ENCODE data around the gene ARHGAP30.

The ARHGAP30 gene

GRCh38 chr1:161077426-161077825, 7.7 kb upstream of the ARHGAP30 start:
- no peak for TF ChIP-seq CTCF (conservative IDR thresholded peaks at IDR 0.05; ENCODE audit: low read depth, low read length)
- H3K4me3 ChIP-seq (ENCODE audit: low read depth, low read length) = no peak overlapping the region
- no peak for DNase-seq (ENCODE audit: low read depth)

- no peak for DNase-seq (ENCODE audit: low read depth)
These were observed 6.7 kb upstream of the ARHGAP30 start for GRCh38 chr1:161076410-161076809.

GRCh38 chr1:161074676-161075368, 5.1 kb upstream of the ARHGAP30 start:
- DNase-seq (ENCODE audit: low read depth) = no peak
- no peak for TF ChIP-seq CTCF (conservative IDR thresholded peaks at IDR 0.05; ENCODE audit: low read depth, low read length)
- H3K4me3 ChIP-seq (ENCODE audit: low read depth, low read length) = no peak overlapping the region

More at GRCh38 chr1:161076410-161076809, 6.7 kb upstream of the ARHGAP30 start:
- TF ChIP-seq CTCF (conservative IDR thresholded peaks at IDR 0.05; ENCODE audit: low read depth, low read length) = no peak
- H3K4me3 ChIP-seq (ENCODE audit: low read depth, low read length) = no peak overlapping the region

GRCh38 chr1:161073474-161074121, 3.9 kb upstream of the ARHGAP30 start:
- H3K4me3 ChIP-seq (ENCODE audit: low read depth, low read length) = no peak overlapping the region
- TF ChIP-seq CTCF (conservative IDR thresholded peaks at IDR 0.05; ENCODE audit: low read depth, low read length) = no peak
- no peak for DNase-seq (ENCODE audit: low read depth)

- TF ChIP-seq CTCF (conservative IDR thresholded peaks at IDR 0.05; ENCODE audit: low read depth, low read length) = no peak
- no peak for DNase-seq (ENCODE audit: low read depth)
- no peak overlapping the region for H3K4me3 ChIP-seq (ENCODE audit: low read depth, low read length)
These were observed 3.2 kb upstream of the ARHGAP30 start for GRCh38 chr1:161072751-161073449.

- TF ChIP-seq CTCF (conservative IDR thresholded peaks at IDR 0.05; ENCODE audit: low read depth, low read length) = peak; percentile 66
- no peak overlapping the region for H3K4me3 ChIP-seq (ENCODE audit: low read depth, low read length)
- peak; percentile 54 for DNase-seq (ENCODE audit: low read depth)
These were observed 2.2 kb upstream of the ARHGAP30 start for GRCh38 chr1:161071886-161072371.
